ENCODE data around the gene PDE4D.
A peak's percentile ranks its signal among the peaks of the same experiment; 100 is the strongest.

Gene PDE4D

GRCh38 chr5:59234236-59234635 lies 659.3 kb downstream of the PDE4D start:
- no peak for DNase-seq

DNA sequence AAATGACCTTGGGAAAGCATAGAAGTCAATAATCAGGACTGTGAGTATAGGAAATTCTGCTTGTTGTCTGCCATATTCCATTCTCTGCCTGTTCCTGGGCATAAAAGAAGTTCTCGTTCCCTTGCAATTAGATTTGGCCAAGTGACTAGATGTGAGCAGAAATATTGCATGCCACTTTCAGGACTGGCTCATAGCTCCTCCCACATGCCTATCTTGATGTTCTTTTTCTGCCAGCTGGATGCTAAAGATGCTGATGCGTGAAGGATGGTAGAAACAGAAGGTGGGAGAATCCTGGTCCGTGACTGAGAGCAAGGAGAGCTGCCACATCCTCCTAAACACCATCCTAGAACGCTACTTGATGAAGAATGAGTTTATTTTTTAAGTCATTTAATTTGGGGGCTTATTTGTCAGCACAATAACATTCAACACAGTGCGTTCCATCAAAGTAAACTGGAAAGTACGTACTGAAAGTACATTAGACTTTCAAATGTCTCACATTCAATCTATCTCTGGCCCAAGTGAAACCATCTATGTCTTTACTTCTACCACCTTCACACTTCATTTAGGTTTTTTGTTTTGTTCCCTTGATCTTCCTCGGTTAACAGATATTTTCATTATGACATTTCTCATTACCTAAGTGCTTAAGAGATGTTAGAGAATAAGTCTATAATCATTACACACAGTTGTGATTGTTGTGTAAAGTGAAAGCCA lies 662.1 kb downstream of the PDE4D start:
- DNase-seq = no peak

GRCh38 chr5:59222687-59223511 lies 670.6 kb downstream of the PDE4D start:
- no peak for DNase-seq

- DNase-seq = peak; percentile 5
Measured at GRCh38 chr5:59221769-59222168, 671.8 kb downstream of the PDE4D start.

- no peak for DNase-seq
Measured at GRCh38 chr5:59218424-59219045, 675.0 kb downstream of the PDE4D start.

DNA sequence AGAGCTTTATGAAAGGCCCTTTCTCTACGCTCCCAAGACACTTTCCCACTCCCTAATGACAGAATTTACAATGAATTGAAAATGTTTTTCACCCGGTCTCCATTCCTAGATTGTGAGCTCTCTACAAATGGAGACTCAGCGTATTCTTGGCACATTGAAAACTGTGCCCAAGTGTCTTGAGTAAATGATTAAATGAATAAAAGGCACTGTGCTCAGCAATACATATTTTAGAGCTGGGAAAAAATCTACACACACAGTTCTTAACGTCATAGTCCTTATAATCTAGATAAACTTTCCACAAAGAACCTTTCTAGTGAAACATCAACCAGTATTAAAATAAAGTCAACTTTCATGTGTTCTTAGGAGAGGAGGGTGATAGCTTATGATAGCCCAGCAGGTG lies 676.7 kb downstream of the PDE4D start:
- no peak for DNase-seq

DNA sequence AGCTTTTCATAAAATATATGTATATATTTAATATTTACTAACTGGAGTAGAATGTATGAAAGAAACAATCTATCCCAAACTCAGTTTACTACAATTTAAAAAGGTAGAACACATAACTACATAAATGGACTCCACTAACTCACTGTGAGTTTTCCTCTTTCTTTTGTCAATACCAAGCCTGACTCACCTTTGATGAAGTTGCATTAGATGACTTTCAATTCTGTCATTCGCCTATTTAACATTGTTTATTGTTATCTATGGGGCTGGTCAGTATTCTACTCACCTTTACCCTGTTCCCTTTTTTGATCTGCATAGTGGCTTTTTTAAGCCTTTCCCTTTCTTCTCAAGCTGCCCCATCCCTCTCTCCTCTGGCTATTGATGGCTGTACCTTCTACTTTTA lies 680.9 kb downstream of the PDE4D start:
- no peak for DNase-seq

GRCh38 chr5:59209758-59210359 lies 683.7 kb downstream of the PDE4D start:
- DNase-seq = peak; percentile 67

DNA sequence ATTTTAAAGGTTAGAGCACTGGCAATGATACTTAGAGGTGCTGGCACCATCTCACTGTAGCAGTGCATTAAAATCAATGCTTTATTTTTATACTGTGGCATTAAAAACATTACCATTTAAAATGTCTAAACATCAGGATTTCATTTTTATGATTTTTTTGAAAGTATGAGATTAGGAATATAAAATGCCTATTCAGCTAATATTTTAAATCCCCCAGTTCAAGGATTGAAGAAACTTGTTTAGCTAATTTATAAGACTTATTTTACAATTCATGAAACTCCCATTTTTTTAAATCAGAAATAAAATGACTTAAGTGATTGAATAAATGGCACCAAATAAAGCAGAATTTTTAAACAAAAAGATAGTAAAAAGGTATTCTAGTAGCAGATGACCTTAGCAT lies 685.1 kb downstream of the PDE4D start:
- DNase-seq = no peak

DNA sequence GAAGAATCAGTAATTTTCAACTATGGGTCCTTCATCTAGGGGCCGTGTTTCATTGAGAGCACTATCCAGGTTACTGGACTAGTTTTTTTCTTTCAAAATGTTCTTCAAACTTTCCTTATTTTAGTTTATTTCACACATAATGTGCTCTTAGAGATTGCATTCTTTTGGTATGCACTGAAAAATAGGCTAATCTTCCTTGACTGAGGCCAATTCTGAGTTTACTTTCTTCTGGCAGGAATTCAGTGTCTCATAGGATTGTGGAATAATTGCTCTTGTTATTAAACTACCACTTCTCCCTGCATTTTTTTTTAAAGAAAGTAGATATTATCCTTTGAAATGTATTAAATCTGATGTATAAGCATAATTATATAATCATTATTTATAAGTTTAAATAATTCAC lies 686.1 kb downstream of the PDE4D start:
- DNase-seq = no peak

DNA sequence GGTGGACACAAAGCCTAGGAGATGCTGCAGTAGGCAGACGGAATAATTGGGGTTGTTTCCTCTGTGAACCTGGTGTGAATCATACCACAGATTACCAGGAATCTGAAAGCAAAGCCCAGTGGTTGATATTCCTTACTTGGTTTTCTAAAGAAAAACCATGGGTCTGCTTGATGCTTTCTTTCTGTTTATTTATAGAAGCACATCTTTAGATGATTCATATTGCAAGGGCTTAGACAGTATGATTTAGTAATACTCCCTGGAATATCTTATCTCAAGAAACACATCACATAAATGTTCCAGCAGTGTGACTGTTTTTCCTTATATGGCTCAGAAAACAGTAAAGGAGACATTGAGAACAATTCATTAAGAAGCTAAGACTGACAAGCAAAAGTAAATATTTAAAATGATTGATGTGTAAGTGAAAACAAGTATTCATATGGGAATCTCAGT lies 687.4 kb downstream of the PDE4D start:
- peak; percentile 59 for DNase-seq

GRCh38 chr5:59204114-59204897 lies 689.2 kb downstream of the PDE4D start:
- DNase-seq = no peak

DNA sequence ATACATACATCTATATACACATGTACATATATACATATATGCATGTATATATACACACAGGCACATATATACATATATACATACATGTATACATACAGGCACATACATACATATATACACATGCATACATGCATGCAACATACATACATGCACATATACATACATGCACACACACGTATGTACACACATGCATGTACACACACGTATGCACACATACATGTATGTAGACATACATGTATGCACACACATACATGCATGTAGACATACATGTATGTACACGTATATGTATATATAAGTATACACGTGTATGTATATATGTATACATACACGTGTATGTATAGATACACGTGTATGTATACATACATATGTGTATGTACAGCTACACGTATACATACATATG lies 693.7 kb downstream of the PDE4D start:
- DNase-seq = no peak

- DNase-seq = no peak
Measured at GRCh38 chr5:59198832-59199231, 694.7 kb downstream of the PDE4D start.

DNA sequence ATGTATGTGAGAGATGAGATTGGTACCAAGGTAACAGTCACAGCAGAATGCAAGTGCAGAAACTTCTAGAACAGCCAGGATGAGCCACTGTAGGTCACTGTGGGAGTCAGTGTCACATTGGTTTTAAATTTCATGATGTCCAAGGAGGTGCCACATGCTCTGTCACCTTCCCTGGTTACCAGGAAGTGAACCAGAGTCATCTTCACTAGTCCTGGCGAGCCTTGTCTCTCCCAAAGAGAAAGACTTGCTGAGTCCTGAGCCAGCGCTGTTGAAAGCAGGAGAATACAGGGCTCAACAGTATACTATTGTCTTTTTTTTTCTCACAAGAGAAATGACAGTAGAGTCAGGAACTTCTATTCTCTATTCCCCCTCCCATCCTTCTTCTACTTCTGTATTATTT lies 695.2 kb downstream of the PDE4D start:
- no peak for DNase-seq

GRCh38 chr5:59197911-59198310 lies 695.6 kb downstream of the PDE4D start:
- no peak for DNase-seq

DNA sequence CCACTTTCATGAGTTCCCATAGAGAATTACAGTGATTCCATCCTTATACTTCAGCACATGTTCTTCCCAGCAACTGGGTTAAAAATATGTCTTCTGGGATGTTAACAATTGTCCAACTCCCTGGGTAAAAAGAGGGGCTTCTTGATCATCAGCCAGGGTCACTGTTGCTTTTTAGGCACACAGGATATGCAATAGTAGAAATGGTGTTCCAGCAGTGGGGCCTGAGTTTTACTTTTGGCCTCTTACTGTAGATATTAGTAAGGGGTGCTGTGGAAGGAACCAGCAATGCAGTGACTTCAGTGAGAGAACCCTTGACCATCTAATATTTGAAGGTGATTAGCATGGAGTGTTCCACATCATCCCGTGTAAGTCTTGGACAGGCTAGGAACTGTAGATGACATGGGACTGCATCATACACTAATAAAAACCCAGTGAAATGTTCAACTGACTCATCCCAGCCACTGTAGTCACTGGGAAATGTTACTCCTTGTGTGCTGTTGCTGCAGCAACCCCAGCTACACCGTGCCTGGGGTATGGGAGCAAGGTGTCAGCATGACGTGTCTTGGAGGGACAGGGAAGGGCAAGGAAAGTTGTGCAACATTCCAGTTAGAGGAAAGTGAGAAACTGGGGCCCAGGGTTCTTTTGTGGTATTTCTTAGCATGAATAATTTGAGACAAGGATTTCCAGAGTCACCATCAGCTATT lies 699.8 kb downstream of the PDE4D start:
- DNase-seq = peak; percentile 75

GRCh38 chr5:59190746-59191145 lies 702.8 kb downstream of the PDE4D start:
- no peak for DNase-seq

DNA sequence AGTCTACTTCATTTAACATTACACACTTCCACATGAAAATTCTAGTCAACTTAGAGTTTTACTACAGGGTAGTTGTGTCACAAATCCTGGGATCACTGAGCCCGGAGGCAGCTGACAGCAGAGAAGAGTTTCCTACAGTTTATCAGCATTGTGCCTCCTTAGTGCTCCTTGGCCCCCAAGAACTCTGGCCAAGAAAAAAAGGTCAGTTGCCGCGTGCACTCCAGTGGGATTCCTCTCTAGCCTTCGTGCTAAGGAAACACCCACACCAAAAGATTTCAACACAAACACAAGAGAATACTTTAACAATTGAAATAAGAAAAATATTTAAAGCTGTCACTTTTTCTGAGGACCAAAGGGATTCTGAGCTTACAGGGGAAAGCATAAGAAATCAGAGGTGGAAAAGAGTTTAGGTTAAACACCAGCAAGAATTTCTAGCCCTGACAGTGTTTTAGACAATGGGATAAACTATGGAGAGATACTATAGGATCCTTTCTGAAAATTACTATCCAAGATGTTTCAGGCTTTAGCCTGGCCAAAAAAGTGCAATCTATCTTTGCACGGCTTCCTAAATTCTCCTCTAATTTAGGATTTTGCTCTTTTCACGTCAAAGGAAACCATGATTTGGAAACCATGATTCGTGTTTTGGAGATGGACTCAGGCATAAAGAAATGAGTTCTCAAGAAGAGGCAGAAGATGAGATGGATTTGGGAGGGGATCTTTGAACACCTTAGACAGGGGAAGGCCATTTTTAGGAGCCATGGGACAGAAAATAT lies 703.9 kb downstream of the PDE4D start:
- no peak for DNase-seq

DNA sequence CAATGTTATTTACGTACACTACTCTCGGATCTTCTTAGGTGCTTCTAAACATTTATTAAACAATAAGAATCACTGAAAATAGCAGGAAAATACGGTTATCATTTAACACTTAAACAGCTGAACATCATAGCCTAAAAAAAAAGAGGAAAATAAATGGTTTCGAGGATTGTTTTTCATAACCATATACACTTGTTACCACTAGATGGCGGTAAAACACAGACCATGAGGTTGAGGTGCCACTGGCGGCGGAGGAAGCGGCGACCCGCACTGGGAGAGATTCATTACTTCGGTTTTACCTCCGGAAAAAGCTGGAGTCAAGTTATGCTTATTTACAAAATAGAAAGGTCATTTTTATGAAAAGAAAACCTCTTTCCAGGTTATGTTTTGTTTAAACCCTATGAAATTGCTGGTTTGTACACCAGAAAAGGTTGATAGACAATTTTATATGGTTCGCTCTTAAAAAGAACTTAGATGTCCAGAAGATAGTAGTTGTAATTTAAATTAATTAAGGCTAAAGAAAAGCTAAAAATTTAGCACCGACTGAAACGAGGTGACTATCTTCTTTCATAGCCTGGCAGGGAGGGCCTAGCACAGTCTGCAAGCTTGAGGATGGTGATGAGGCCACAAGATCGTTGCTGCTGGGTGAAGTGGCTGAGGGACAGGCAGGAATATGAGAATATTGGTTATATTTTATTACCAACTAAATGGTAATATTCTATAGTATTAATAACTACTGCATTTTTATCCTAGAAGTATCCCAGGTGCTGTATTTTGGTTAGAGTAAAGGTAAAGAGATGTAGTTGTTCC lies 704.9 kb downstream of the PDE4D start:
- peak; percentile 20 for DNase-seq

Data from NCI-H226 (cell line).